Measurements from ENCODE around the gene SCFD2.
A peak's percentile ranks its signal among the peaks of the same experiment; 100 is the strongest.

The SCFD2 gene

GRCh38 chr4:52989865-52990264, 376.0 kb downstream of the SCFD2 start:
- H3K9me3 Mint-ChIP-seq = peaks cover 35% of the 10 kb centered on the region
- no peak overlapping the region for H3K27ac Mint-ChIP-seq
- peaks cover 27% of the 10 kb centered on the region for H3K4me1 Mint-ChIP-seq
- peaks cover 22% of the 10 kb centered on the region for H3K36me3 Mint-ChIP-seq (ENCODE audit: low read depth)
- TF ChIP-seq CTCF (IDR thresholded peaks at IDR 0.05) = no peak
- no peak overlapping the region for H3K4me3 Mint-ChIP-seq
- H3K27me3 Mint-ChIP-seq (ENCODE audit: low read depth, poor library complexity) = no peaks in the 10 kb centered on the region
- no peak for DNase-seq

- Mint-ChIP-seq H3K27me3 (ENCODE audit: low read depth, poor library complexity) (no peaks in the 10 kb centered on the region), H3K36me3 (ENCODE audit: low read depth) (peaks cover 13% of the 10 kb centered on the region), H3K27ac (peak overlapping the region; percentile 75), H3K4me1 (peaks cover 44% of the 10 kb centered on the region), H3K9me3 (peaks cover 21% of the 10 kb centered on the region), H3K4me3 (peak overlapping the region; percentile 16)
- DNase-seq = no peak
- TF ChIP-seq CTCF (IDR thresholded peaks at IDR 0.05) = no peak
Measured at GRCh38 chr4:52987392-52988056, 378.3 kb downstream of the SCFD2 start.

- Mint-ChIP-seq H3K4me1 (peaks cover 64% of the 10 kb centered on the region), H3K9me3 (peaks cover 5% of the 10 kb centered on the region), H3K27ac (no peak overlapping the region), H3K36me3 (ENCODE audit: low read depth) (no peaks in the 10 kb centered on the region), H3K4me3 (no peak overlapping the region), H3K27me3 (ENCODE audit: low read depth, poor library complexity) (no peaks in the 10 kb centered on the region)
- no peak for TF ChIP-seq CTCF (IDR thresholded peaks at IDR 0.05)
- DNase-seq = no peak
Measured at GRCh38 chr4:52984462-52984881, 381.4 kb downstream of the SCFD2 start.

- H3K9me3 Mint-ChIP-seq = peaks cover 5% of the 10 kb centered on the region
Measured at GRCh38 chr4:52983563-52984303, 382.1 kb downstream of the SCFD2 start.

GRCh38 chr4:52982946-52983340, 382.9 kb downstream of the SCFD2 start:
- H3K27me3 Mint-ChIP-seq (ENCODE audit: low read depth, poor library complexity) = no peaks in the 10 kb centered on the region
- H3K4me3 Mint-ChIP-seq = no peak overlapping the region
- H3K4me1 Mint-ChIP-seq = peaks cover 69% of the 10 kb centered on the region
- no peak for TF ChIP-seq CTCF (IDR thresholded peaks at IDR 0.05)
- peaks cover 5% of the 10 kb centered on the region for H3K9me3 Mint-ChIP-seq
- no peaks in the 10 kb centered on the region for H3K36me3 Mint-ChIP-seq (ENCODE audit: low read depth)
- DNase-seq = no peak
- no peak overlapping the region for H3K27ac Mint-ChIP-seq

More at GRCh38 chr4:52983563-52984303, 382.1 kb downstream of the SCFD2 start:
- Mint-ChIP-seq H3K27ac (no peak overlapping the region), H3K4me1 (peaks cover 68% of the 10 kb centered on the region), H3K4me3 (no peak overlapping the region), H3K36me3 (ENCODE audit: low read depth) (no peaks in the 10 kb centered on the region), H3K27me3 (ENCODE audit: low read depth, poor library complexity) (no peaks in the 10 kb centered on the region)
- peak; percentile 19 for DNase-seq
- TF ChIP-seq CTCF (IDR thresholded peaks at IDR 0.05) = peak; percentile 70

Data from nephron progenitor cell (in vitro differentiated cells).